Stimulated activated CD4-positive, alpha-beta T cell treated with anti-CD3 and anti-CD28 coated beads, Interleukin-4, amount 100 ng/mL, for 1 hour (primary cell): ENCODE measurements around the gene CCR5AS.
"Not testable (repeated sequence)": the region's sequence is repeated elsewhere in the genome, so short reads cannot be mapped to it uniquely, and the experiment has no call there.

ENCODE experiments used
- DNase-seq: peaks from one replicate; pipeline ENCODE4 v3.0.0-alpha.2; 2020

Gene CCR5AS

DNA sequence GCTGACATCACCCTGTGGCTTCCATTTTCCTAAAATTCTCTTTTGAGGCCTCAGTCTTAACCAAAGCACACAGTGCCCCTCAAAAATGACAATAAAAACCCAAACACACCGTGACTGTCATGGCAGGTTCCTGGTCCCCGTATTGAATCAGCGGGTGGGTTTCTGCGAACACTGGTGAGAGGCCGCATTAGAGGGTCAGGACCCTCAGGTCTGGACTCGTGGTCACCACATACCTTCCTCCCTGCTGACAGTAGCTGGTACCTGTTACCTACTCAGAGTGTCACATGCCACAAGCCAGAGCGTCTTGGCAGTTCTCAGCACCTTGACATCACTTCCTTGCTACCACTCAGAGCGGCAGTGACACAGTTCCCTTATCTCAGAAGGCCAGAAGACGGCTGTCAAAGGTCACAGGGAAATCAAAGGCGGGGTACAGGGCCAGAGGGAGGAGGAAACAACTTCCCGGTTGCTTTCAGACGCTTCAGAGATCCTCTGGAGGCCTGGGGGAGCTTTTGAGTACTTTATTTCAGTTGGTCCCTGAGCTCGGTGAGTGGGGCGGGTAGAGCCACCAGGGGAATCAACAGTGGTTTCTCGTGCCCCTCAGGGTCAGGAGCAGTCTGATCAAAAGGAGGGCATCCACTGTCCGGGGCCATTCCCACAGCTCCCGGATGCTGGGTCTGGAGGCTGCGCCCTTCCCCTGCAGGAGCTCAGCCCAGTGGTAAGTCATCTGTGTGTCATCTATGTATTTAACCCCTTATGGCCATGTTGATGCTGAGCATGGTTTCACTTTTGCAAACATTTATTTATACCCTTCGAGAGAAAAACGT, at the start of gene CCR5AS, which contains the start of gene CCRL2:
TSS of gene CCR5AS (minus strand) at position 279 of the 824 bp plus-strand sequence.
TSS of gene CCRL2 (plus strand) at position 472 of the 824 bp plus-strand sequence. CDS start 821 bp downstream, outside the sequence.
- peak; percentile 23 for DNase-seq

DNA sequence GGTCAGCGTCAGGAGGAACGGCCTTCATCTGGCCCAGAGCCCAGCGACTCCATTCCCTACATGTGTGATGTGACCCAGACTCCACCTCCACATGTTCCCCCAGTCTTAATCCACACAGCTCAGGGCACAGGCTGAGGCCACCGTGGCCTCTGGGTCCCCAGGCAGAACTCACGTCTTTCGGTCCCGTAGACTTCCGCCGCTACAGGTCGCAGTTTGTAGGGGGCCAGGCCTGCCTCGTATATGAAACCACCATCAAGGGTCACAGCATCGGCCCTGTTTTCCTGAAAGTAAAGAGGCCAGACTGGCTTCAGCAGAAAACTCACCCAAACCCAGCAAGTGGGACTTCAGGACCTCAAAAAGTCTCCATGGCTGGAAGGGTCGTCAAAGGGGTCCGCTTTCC, 49.3 kb upstream of the CCR5AS start:
- no peak for DNase-seq

GRCh38 chr3:46455231-46456115, 48.6 kb upstream of the CCR5AS start:
- DNase-seq = no peak

DNA sequence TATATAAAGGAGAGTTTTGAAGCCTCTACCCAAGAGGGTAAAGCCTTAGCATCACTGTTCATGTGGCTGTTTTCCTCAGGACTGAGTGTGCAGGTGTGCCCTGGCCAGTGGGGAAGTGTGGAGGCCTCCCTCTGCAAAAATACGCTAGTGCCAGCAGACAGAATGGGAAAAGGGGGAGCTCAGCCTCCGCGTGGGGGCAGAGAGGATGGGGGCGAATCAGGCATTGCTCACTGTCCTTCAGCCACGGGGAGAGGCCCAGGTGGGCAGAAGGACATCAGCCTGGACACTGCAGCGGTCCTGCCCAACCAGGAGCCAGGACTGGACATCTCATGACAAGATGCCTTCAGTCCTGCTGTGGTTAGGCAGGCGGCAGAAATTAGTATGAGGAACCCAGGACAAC, 47.7 kb upstream of the CCR5AS start:
- no peak for DNase-seq

GRCh38 chr3:46454209-46454595, 47.3 kb upstream of the CCR5AS start:
- no peak for DNase-seq

GRCh38 chr3:46453526-46454208, 46.8 kb upstream of the CCR5AS start:
- no peak for DNase-seq

- DNase-seq = no peak
Measured at GRCh38 chr3:46449755-46450552, 43.1 kb upstream of the CCR5AS start.

DNA sequence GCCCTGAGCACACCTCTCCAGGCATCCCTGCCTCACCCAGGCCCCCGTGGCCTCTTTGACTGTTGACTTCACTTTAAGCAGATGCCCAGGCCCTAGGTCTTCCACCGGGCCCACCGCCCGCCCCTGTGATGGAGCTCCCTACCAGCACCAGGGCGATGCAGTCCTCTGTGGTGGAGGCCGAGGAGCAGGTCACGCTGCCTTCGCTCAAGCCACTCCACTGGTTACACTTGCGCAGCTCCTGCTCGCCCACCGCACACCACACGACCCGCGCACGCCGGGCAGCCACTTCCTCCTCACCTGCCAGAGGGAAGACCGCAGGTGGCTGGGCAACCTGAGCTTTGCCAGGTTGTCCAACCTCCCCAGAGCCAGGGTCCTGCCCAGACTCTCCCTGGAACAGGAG, 41.9 kb upstream of the CCR5AS start:
- DNase-seq = no peak

DNA sequence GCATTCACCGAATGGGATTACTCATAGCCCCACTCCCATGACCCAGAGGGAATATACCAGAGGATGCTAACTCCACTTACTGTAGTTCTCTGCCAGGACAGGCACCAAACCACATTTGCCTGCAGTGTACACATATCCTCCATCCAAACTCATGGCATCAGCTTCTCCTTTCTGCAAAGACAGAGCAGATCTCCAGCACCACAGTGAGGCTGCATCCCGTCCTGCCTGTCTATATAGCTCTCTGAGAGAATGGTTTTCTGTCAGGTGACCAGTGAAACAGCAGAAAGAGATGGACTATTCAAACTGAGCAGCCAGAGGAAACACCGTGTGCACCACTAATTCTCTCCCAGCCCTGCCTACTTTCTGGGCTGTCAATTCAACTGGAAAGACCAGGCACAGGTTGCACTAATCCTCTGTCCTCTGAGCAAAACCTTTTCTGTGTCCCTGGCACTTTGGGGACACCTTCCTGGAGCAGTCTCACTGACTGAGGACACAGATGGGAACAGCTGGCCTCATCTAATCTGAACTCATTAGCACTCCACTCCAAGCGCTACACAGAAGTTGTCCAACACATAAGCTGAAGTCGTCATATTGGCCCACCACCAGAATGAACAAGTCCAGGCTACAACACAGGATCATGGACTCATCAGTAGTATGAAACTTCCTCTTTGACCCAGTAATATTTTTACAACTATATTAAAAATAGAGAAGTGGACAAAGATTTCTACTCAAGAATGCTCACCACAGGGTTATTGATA, 40.5 kb upstream of the CCR5AS start:
- no peak for DNase-seq

- DNase-seq = no peak
Measured at GRCh38 chr3:46442576-46443530, 36.0 kb upstream of the CCR5AS start.

DNA sequence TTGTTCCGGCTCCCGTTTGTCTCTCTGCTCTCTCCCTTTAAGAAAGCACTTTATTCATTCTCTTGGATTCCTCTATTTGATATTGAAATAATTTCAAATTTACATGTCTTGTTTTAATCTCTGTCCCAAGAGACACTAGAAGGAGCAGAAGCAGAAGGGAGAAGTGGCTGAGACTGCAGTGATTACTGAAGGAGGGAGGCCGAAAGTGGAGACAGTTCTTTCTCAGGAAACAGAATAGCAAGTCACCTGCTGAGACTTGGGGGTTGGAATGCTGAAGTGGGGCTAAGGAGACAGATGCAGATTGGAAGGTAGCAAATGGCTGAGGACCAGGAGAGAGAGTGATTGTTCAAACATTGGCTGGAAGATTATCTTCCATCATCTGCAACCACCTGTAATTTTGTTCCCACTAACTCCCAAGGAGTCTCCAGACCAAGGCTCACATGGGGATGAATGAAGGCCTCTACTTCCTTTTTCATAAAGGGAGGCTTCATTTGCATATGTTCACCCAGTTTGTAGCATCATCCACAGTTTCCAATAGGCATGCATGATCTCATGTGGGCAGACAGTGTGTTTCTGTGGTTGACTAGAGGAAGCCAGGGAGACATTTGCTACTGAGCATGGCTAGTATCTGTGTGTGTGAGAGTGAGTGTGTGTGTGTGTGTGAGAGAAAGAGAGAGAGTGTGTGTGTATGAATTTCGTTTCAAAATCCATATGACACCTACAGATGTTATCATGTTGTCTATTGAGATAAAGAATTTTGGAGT, 33.8 kb upstream of the CCR5AS start:
- no peak for DNase-seq

GRCh38 chr3:46438831-46439230, 32.0 kb upstream of the CCR5AS start:
- DNase-seq = no peak

- no peak for DNase-seq
Measured at GRCh38 chr3:46435081-46435726, 28.3 kb upstream of the CCR5AS start.

GRCh38 chr3:46433841-46434240, 27.0 kb upstream of the CCR5AS start:
- DNase-seq = no peak

GRCh38 chr3:46433118-46433517, 26.3 kb upstream of the CCR5AS start:
- not testable (repeated sequence) for DNase-seq

DNA sequence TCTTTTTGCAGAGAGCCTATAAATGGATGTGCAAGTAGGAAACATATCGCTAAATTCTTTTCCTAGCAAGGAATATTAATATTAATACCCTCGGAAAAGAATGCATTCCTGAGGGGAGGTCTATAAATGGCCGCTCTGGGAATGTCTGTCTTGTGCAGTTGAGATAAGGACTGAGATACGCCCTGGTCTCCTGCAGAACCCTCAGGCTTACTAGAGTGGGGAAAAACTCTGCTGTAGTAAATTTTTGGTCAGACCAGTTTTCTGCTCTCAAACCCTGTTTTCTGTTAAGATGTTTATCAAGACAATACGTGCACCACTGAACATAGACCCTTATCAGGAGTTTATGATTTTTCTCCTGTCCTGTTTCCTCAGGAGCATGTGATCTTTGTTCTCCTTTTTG, 25.0 kb upstream of the CCR5AS start:
- not testable (repeated sequence) for DNase-seq

GRCh38 chr3:46430879-46431278, 24.0 kb upstream of the CCR5AS start:
- not testable (repeated sequence) for DNase-seq

- DNase-seq = no peak
Measured at GRCh38 chr3:46429671-46430070, 22.8 kb upstream of the CCR5AS start.

- DNase-seq = no peak
Measured at GRCh38 chr3:46429250-46429649, 22.4 kb upstream of the CCR5AS start.
